Muscle of back (tissue), 11 donors: ENCODE data around the gene RIN1. TPM values are rescaled to one million over a fixed set of nuclear protein-coding genes. Genes with fewer than 3 reads are reported as not detected.
"Not testable (repeated sequence)": the region's sequence is repeated elsewhere in the genome, so short reads cannot be mapped to it uniquely, and the experiment has no call there.

Experiments used
- DNase-seq, 3 donors: peaks; one replicate each; pipeline versions ENCODE4 v3.0.0 to v3.0.0-alpha.2; 2013
- polyA plus RNA-seq, 10 donors: library from polyadenylated mRNA; unstranded; fragments of 120-200 nt; gene quantifications; one replicate each; pipeline ENCODE4 v1.2.1, GENCODE V29; 2013; ENCODE audit not compliant: insufficient read length in 10 of 10

The RIN1 gene
- polyA plus RNA-seq, 10 donors: 3.9 to 8.1 (median 6.0) TPM

DNA sequence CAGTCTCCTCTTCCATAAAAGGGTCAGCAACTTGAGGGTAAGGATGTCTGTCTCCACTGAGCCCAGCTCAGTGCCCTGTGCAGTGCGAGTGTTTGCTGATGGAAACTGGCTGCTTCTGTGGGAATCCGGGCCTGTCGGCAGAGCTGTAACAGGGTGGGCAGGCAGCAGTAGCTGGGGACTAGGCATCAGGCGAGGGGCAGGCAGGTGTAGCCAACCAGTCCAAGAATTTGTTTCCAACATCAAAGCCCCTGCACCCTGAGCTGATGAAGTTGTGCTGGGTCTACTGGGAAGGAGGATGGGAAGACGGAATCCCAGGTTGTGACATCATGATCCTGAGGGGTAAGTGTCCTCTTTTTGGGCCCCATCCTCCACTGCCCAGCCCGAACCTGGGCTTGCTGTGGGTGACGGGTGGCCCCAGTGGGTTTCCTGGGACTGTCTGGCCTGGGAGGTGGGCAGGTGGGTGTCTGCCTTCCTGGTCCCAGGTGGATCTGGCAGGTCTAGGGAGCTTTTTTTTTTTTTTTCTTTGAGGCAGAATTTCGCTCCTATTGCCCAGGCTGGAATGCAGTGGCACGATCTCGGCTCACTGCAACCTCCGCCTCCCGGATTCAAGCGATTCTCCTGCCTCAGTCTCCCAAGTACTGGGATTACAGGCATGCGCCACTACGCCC, 24.3 kb upstream of the RIN1 start:
- DNase-seq: no peak

DNA sequence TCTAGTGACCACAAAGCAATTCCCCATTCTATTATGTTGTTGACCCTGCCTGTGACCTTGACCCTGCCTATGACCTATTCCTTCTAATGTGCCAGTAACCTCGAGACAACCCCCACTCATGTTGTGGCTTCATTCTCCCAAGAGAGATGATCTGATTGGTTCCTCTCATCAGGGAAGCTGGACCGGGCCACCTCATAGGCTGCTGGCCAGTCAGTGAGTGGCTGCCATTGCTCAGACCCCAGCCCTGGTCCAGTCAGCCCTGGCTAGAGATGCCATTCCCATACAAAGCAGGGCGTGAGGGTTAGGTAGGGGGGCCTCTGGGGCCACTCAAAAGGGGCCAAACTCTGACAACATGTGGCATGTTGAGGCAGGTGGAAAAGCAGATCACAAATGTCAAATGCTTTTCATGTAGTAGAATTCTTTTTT, 23.4 kb upstream of the RIN1 start:
- no peak for DNase-seq

DNA sequence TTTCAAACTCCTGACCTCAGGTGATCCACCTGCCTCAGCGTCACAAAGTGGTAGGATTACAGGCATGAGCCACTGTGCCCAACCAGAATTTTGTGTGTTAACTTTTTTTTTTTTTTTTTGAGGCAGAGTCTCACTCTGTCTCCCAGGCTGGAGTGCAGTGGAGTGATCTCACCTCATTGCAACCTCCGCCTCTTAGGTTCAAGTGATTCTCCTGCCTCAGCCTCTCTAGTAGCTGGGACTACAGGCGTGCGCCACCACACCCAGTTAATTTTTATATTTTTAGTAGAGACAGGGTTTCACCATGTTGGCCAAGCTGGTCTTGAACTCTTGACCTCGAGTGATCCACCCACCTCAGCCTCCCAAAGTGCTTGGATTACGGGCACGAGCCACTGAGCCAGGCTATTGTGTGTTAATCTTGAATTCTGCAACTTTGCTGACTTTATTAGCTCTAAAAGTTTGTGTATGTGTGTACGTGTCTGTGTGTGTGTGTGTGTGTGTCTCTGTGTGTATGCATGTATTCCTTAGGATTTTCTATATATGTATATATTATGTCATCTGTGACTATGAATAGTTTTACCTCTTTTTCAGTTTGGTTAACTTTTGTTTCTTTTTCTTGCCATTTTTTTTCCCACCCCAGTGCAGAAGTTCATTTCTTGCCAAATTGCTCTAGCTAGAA, 14.5 kb upstream of the RIN1 start:
- not testable (repeated sequence) for DNase-seq

DNA sequence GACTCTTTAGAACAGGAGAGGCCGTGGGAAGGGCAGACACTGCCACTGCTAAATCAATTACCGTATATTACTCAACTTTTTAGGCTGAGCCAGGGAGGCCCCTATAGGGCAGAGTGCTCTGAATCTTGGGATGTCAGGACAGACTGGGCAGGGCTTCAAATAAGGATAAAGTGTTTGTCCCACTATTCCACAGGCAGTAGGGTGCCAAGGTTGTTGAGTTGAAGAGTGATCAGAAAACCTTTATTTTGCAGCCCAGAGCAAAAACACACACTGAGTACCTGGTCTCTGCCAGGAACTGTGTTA, 12.8 kb upstream of the RIN1 start:
- no peak for DNase-seq

DNA sequence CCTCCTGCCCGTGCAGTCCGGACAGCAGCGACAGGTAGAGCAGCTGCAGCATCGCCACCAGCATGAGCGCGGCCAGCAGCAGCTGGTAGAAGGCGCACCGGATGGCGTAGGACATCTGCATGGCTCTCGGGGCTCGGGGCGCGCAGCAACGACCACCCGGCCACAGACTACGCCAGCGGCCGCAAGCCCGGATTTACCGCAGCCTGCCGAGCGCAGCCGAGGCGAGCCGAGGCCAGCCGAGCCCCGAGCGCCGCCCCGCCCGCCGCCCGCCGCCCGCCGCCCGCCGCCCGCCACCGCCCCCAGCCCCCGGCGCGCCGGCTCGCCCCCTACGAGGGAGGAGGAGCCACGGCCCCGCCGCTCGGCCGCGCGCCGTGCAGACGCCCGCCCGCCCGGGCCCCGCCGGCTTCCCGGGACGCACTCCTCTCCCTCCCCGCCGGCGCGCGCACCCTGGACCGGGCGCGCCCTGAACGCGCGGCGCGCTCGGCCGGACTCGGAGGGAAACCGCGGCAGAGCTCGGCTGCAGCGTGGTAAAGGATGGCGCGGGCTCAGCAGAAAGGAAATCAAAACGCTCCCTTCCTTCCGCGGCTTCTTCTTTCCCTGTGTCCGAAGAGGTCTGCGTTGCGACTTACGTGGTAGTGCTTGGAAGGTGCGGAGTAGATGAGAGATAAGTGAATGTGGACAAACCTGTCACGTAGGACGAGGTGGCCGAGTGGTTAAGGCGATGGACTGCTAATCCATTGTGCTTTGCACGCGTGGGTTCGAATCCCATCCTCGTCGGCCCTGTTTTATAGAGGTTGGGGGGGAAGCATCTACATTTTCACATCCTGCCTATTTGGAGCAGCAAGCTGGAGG, 11.4 kb upstream of the RIN1 start, which contains the start of gene B4GAT1:
Gene B4GAT1 (minus strand): TSS at position 205 of the 852 bp plus-strand sequence. CDS start 84 bp downstream, at position 121.
- peak; percentile 93 to 96 (median 93) for DNase-seq

DNA sequence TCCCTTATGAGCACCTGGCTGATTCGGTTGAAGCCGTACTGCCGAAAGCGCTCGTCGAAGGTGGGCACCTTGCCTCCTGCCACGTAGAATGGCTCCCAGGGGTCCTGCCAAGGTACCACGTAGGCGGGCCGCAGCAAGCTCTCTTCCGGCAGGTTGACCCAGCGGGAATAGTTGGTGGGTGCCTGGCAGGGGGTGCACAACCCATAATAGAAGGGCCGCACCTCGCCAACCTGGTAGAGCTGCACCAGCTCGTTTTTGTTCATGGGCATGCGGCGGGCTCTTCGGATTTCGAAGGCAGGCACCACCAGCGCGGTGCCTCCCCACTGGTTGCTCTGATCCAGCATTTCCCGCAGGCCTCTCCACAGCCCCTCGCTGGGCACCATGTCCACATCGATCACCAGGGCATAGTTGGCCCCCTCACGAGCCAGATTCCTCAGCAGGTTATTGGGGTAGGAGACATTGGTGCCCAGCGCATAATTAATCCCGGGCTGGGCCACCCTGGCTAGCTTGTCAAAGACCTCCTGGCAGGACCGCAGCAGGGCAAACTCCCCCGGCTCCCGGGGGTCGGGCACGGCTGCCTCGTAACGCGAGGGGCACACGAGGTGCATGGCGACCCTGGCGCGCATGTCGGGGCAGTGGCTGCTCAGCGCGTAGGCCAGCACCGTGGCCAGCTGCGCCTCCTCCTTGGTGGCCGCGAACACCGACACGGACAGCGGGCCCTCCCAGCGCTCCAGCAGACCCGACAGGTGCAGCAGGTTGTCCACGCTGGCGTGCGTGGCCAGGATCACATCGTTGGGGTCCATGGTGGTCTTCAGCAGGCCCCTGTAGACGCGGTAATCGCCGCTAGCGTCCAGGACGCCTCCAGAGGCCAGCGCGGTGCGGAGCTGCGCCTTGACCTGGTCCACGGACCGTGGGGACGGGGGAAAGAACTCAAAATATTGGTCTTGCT, 10.5 kb upstream of the RIN1 start:
- no peak for DNase-seq

DNA sequence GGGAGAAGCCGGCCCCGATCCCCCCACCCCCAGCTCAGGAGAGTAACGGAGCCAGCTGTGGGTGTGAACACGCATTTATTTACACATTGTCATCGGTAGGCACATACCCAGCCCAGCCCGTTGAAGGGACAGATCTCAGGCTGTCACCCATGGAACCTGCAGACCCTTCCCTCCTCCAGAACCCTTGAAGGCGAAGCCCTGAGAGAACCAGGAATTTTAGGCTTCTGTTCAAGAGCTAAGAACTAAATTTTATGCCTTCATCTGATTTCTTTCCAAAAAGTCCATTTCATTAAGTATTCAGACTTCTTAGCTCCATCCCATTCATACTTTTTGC, 9.0 kb upstream of the RIN1 start:
- DNase-seq: no peak

DNA sequence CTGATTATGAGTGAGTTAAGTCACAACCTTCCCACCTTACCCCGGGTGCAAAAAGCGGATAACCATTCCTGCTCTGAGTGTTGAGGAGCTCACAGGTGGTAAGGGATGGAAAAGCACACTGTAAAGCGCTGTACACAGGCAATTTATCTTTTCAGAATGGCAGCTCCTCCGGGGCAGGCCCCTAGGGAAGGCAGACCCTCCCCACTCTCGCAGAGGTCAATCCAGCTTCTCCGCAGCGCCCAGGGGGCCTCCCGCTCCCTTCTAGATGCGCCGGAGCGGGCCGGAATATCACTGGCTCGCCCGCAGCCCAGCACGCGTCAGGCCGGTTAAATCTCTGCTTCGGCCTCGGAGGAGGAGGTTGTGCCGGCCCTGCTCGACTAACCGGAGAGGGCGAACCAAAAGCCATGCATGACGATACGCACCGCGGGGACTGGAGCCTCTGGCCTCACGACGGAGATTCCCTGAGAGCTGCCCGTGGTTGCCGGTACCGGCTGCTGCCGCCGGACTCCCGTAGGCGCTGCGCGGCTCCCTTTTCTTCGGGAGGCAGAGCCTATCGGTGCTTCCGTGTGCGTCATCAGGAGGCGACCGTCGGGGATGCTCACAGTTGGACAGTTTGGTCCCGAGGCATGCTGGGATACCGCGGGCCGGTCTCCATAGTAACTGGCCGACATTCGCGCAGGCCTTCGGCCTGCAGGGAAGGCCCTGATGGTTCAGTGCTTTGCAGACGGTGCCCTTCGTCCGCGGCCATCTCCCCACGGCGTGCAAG, 8.5 kb upstream of the RIN1 start, which contains the start of gene BRMS1:
Gene BRMS1 (minus strand): TSS at position 555 of the 766 bp plus-strand sequence. CDS start 2,870 bp downstream, outside the sequence.
- DNase-seq: peak; percentile 96 to 99 (median 98)

DNA sequence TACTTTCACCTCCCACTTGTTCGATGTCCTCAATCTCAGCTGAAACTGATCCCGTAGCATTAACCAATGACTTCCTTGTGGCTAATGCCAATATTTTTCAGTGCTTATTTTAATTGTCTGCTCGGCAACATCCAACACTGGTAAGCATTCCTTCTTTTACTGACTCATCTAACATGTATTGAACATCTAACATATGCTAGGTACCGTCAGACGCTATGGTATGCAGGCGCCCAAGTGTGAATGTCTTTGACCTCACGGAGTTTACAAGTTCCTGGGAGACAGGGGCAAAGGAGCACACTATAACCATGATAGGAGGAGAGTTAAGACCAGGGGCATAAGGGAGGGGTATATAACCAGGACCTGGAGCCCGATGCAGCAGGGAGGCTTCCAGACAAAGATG, 6.9 kb upstream of the RIN1 start:
- no peak for DNase-seq

DNA sequence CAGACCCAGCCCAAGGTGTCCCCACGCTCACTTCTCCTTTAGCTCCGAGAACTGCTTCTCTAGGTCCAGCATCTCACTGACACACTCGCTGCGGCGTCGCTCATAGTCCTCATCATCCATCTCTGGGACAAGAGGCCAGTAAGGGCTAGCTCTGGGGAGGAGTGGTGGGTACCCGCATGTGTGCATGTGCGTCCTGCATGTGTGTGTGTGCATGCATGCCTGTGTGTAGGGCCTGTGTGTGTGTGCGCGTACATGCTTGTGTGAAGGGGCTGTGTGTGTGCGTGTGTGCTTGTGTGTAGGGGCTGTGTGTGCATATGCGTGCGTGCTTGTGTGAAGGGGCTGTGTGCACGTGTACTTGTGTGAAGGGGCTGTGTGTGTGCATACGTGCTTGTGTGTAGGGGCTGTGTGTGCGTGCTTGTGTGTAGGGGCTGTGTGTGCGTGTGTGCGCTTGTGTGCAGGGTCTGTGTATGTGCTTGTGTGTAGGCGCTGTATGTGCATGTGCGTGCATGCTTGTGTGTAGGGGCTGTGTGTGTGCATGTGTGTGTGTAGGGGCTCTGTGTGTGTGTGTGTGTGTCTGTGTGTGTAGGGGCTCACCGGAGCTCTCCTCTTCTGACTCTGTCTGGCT, 5.4 kb upstream of the RIN1 start:
- no peak for DNase-seq

DNA sequence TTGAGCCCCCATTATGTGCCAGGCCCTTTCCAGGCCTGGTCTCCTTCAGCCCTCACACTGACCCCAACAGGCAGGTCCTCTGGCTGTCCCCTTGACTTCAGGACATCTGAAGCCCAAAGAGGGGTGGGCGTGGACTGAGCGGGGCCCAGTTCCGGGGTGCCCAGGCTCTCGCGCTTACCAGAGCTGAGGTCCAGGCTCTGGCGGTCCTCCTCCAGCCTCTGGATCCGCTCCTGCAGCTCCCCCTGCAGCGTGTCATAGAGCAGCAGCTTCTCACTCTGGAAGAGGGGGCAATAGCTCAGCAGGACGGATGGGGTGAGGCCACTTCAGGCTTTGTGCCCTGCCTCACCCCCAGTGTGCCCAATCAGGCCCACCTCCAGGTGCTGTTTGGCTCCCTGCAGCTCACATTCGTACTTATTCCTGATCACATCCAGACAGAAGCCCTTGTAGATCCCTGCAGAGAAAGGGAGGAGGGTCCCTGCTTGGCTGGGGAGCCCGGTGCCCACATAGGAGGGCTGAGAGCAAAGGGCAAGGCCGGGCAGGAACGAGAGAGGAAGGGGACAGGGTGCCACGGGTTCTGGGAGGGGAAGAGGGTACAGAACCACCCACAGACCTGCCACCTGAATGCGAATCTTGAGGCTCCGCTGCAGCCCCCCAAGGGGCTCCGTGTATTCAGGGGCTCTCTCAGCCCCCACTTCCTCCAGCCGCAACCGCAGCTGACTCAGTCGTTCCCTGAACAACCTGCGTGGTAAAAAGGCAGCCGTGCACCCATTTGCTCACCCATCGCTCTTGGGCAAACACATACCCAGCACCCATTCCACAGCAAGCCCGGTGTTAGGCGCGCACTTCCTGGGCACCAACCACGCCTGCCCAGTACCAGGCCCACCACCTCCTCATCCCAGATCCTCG, 4.6 kb upstream of the RIN1 start:
- no peak for DNase-seq

DNA sequence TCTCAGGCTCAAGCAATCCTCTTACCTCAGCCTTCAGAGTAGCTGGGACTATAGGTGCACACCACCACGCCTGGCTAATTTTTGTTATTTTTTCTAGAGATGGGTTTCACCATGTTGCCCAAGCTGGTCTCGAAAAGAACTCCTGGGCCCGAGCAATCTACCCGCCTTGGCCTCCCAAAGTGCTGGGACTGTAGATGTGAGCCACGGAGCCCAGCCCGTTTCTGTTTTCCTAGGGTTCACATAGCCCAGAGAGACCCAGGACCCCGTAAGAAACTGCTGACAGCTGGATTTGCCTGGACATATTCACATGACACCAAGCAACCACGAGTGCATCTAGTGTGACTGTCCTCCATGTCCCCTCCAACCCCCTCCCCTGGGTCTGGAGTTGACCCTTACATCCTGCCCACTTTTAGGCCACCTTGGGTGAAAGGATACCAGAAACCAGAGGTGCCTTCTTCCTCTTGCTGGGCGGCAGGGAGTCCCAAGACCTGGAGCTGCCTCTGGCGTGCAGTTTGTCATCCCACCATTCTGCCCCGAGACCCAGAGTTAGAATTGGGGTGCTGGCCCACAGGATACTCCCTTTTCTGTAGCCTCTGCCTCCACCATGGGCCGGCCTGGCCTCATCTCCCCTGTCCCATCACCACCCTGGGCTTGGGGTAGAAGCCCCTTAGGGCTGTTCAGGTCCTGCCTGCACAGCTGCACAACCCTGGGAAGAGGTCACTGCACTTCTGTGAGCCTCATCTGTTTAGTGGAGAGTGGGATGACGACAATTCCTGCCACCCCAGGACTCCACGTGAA, 3.7 kb upstream of the RIN1 start:
- no peak for DNase-seq

DNA sequence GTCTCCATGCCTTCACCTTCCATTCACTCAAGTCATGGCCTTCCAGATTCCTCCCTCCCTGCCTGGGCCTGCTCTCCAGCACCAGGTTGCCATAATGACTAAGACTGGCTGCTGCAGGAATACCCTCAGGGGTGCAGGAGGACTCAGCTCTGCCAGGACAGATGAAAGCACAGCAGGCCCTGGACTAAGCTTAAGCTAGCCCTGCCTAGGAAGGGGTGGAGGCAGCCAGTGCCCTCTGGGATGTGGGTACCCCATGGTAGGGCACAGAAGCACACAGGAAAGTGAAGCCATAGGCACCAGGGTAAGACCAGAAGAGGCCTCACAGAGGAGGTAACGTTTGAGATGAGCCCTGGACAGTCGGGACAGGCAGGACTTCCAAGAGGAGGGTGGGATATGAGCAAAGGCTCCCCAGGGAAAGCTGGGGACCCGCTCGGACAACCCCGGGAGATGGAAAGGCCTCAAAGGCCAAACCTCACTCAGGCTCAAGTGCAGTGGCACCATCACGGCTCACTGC, 3.0 kb upstream of the RIN1 start:
- no peak for DNase-seq

DNA sequence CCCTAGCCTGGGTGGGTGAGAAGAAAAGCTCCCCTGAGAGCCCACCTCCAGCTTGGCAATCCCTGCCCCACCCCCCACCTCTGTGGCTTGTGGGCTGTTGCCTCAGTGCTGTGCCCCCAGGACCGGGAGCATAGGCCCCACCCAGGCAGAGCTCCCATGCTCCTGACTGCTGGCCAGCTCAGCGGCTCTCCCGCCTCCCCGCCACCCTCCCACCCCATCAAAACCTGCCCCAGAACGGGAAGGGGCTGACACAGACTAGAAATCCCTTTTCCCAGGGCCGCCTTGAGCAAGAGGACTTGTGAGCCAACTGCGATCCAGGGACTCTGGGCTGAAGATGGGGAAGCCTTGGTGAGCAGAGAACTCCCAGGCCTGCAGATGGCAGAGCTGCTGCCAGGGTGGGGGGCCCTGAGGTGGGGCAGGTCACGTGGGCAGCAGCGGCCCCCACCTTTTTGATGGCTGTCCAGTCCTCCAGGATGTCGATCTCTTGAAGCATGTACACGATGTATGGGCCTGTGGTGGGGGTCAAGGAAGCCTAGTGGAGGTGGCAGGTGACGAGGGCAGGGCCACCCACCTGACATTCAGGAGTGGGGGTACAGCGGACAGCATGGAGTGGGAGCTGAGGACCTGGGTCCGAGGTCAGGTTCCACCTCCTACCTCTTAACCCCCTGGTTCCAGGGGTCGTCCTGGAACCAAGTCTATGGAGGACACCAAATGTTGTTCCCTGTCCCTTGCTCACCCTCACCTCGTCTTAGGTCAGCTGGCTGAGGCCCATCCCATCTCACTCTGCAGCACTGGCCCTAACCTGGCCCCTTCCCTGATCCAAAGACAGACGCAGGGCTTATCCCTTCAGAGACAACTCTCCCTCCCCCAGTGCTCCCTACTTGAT, 2.3 kb upstream of the RIN1 start:
- no peak for DNase-seq

DNA sequence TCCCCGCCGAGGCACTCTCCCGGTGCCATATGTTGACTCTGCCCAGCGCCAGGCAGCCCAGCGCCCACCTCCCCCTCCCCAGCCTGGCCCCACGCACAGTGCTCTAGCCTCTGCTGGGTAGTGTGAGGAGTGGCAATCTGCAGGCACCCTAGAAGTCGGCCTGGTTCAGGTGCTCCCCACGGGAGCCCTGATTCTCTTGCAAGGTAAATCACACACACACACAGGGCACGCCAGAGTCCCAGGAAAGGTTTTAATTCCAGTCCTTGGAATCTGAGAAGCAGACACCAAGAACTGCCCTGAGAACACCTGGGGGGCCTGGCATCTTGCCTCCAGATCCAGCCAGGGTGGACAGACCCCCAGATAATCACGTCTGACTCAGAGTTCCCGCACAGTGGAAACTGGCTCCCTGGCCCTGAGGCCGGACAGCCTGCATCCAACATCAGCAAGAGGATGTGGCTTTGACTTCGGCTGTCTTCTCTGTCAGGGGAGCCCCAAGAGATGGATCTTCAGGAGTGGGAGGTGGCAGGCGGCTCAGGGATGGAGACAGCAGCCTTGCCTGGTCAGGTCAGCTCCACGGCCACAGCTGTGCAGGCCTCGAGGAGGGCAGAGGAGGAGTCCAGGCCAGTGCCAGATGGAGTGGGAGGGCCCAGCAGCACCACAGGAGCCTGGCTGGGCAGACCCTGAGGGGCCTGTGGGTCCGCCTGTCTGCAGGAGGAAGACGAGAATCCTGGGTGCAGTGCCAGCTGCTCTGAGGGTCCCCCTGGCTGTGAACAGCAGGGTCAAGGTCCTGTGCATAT, 1.1 kb upstream of the RIN1 start:
- no peak for DNase-seq
